ENCODE results near the gene SSBP3. TPM values are rescaled to one million over a fixed set of nuclear protein-coding genes. Genes with fewer than 3 reads are reported as not detected.

SSBP3 gene
- total RNA-seq, 4 donors from 2014 or later, result 19.0 to 35.2 (median 33.4) TPM

DNA sequence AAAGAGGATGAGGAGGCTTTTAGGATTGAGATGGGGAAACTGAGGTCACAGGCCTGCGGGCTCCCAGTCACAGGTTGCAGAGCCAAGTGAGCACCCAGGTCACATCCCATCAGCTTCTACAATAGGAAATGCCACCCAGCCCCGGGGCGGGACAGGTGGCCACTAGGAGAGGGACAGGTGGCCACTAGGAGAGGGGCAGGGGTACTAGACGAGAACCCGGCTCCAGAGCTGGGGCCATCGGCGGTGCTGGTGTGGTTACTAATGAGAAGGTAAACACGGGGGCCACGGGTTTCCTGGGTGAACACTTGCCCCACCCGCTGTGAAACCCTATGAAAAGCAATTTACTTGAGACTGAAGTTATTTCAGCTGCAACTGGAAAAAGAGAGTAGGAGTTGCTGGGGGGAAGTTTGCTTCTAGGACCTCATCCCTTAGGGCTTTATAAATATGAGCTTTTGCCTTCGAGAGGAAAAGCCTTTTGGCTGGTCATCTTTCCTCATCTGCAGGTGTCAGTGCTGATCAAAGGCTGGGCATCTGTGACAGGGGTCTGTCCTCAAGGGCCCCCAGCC, 153.7 kb downstream of the SSBP3 start:
- H3K9me3 ChIP-seq, result no peaks in the 10 kb centered on the region
- TF ChIP-seq, protein P1, sequence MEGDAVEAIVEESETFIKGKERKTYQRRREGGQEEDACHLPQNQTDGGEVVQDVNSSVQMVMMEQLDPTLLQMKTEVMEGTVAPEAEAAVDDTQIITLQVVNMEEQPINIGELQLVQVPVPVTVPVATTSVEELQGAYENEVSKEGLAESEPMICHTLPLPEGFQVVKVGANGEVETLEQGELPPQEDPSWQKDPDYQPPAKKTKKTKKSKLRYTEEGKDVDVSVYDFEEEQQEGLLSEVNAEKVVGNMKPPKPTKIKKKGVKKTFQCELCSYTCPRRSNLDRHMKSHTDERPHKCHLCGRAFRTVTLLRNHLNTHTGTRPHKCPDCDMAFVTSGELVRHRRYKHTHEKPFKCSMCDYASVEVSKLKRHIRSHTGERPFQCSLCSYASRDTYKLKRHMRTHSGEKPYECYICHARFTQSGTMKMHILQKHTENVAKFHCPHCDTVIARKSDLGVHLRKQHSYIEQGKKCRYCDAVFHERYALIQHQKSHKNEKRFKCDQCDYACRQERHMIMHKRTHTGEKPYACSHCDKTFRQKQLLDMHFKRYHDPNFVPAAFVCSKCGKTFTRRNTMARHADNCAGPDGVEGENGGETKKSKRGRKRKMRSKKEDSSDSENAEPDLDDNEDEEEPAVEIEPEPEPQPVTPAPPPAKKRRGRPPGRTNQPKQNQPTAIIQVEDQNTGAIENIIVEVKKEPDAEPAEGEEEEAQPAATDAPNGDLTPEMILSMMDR (IDR thresholded peaks at IDR 0.05), result no peak
- no peak for TF ChIP-seq POLR2A (IDR thresholded peaks at IDR 0.05)
- H3K36me3 ChIP-seq, result peaks cover 0 to 28% (median 0%) of the 10 kb centered on the region in 3 donors
- peaks cover 0 to 13% (median 5%) of the 10 kb centered on the region in 4 donors for H3K4me1 ChIP-seq
- DNase-seq, result no peak
- no peaks in the 10 kb centered on the region for H3K27me3 ChIP-seq
- H3K27ac ChIP-seq, result no peak overlapping the region
- H3K4me3 ChIP-seq, result no peak overlapping the region

DNA sequence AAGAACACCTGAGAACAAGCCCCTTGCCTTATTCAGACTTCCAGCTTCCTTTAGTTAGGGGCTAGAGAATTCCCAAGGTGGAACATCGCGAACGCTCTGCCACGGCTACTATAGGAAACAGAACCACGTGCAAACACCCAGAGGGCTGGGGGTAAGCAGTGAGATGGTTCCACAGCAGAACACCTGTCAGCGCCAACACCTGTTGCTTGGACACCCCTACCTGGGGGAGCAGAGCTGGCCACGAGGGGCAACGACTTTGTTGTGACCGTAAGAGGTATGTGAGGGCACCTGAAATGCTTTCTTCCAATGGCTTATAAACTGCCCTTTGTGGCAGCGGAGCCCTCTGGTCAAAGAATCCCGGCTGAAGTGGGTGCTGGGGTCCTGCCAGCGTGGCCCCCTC, 155.5 kb downstream of the SSBP3 start:
- no peaks in the 10 kb centered on the region for H3K9me3 ChIP-seq
- no peaks in the 10 kb centered on the region for H3K27me3 ChIP-seq
- H3K27ac ChIP-seq, result no peak overlapping the region
- peaks cover 0 to 7% (median 0%) of the 10 kb centered on the region in 4 donors for H3K4me1 ChIP-seq
- H3K4me3 ChIP-seq, result no peak overlapping the region
- no peak for TF ChIP-seq POLR2A (IDR thresholded peaks at IDR 0.05)
- TF ChIP-seq, protein P1 (IDR thresholded peaks at IDR 0.05), result no peak
- H3K36me3 ChIP-seq, result peaks cover 0 to 42% (median 0%) of the 10 kb centered on the region in 3 donors
- DNase-seq, result no peak

DNA sequence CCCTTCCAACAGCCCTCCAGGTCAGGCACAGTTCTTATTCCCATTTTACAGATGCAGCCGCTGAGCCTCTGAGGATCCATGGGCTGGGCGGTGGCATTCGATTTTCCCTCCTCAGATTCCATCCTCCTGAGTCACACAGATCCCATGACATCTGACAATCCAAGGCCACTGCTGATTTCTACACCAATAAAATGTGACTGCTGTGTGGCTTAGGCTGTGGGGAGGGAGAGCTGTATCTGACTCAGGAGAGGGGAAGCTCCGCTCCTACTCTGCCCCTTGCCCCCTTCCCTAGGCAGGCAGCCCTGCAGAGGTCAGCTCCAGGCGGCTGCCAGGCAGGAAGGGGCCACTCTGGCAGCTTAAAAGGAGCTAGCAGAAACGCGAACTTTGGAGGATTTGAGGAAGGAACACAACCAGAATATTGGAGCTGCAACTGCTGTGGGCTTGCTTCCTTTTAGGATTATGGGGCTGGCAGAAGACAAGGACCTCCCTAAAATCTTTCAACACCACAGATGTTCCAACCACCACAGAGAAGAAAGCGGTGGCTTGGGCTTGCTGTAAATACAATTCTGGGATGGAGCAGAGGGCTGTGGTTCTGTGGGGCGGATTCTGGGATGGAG, 156.3 kb downstream of the SSBP3 start:
- peaks cover 0 to 7% (median 0%) of the 10 kb centered on the region in 4 donors for H3K4me1 ChIP-seq
- H3K36me3 ChIP-seq, result peaks cover 0 to 42% (median 0%) of the 10 kb centered on the region in 3 donors
- no peak overlapping the region for H3K4me3 ChIP-seq
- no peak overlapping the region for H3K27ac ChIP-seq
- H3K27me3 ChIP-seq, result no peaks in the 10 kb centered on the region
- H3K9me3 ChIP-seq, result no peaks in the 10 kb centered on the region
- no peak for DNase-seq
- TF ChIP-seq, protein P1 (IDR thresholded peaks at IDR 0.05), result no peak
- TF ChIP-seq POLR2A (IDR thresholded peaks at IDR 0.05), result no peak

DNA sequence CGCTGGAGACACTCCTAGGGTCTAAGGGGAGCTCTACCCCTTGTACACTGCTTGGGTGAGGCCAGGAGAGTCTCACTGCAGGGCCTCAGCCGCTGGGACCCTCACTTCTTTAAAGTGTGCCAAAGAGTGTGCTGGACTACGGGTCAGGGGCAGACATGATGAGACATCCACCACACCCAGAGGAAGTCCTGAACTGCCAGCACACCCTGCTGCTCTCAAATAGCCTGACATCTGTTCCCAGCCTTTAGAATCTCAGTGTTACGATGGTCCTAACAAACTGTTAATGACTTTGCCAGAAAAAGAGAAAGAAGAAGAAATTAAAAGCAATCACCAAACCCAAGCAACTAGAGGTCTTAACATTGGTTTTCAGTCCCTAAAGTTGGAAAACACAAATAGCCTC, 157.2 kb downstream of the SSBP3 start:
- Histone ChIP-seq H3K4me1 (no peaks in the 10 kb centered on the region), H3K27ac (no peak overlapping the region), H3K4me3 (no peak overlapping the region), H3K9me3 (no peaks in the 10 kb centered on the region), H3K36me3 (peaks cover 0 to 42% (median 0%) of the 10 kb centered on the region in 3 donors), H3K27me3 (no peaks in the 10 kb centered on the region)
- no peak for TF ChIP-seq POLR2A (IDR thresholded peaks at IDR 0.05)
- TF ChIP-seq, protein P1 (IDR thresholded peaks at IDR 0.05), result no peak
- DNase-seq, result no peak

DNA sequence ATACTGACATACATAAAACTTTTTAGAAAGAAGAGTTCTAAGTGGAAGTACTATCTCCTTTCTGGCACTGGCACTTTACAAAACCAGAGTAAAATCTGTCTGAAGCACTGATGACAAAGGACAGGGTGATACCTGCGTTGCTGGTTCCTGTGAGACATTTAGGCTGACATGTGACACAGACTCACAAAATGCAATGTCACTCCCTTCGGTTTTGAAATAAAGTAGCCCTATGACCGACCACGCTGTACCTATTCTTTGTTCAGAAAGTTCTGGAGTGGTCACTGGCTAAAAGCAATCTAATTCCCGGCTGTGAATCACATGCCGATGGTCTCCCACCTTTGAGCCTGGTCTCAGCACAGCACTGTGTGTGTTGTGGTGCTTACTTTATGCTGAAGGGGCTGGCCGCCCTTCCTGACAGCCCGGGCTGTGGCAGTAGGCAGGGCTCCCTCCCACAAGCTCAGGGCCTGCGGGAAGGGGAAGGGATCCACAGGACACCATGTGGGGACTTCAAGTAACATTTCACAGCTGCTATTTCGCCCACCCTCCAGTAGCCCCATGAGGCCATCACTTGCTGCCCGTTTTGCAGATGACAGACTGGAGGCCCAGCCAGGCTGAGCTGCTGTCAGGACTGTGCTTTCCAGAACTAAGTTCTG, 158.2 kb downstream of the SSBP3 start:
- Histone ChIP-seq H3K27me3 (no peaks in the 10 kb centered on the region), H3K4me1 (no peaks in the 10 kb centered on the region), H3K4me3 (no peak overlapping the region), H3K27ac (no peak overlapping the region), H3K9me3 (no peaks in the 10 kb centered on the region), H3K36me3 (peaks cover 0 to 48% (median 0%) of the 10 kb centered on the region in 3 donors)
- no peak for DNase-seq
- TF ChIP-seq, protein P1 (IDR thresholded peaks at IDR 0.05), result no peak
- TF ChIP-seq POLR2A (IDR thresholded peaks at IDR 0.05), result no peak
